MM.1S (cell line): ENCODE measurements around the gene TXLNG.

ENCODE experiments used
- EZH2 ChIP-seq: fragments of 300-600 bp; sonication (generic); optimal IDR thresholded peaks from 2 replicates; pipeline ENCODE3; 2017; ENCODE audit warnings: low read depth, mild to moderate bottlenecking, antibody characterized with exemption, low read length, mixed read lengths
- EZH2phosphoT487 ChIP-seq: fragments of 300-600 bp; sonication (generic); IDR thresholded peaks from 2 replicates; pipeline ENCODE4 v1.6.1; 2018; ENCODE audit warnings: antibody characterized with exemption, low read length
- TF ChIP-seq, protein P1 (sequence below): fragments of 300-600 bp; sonication (generic); IDR thresholded peaks from 2 replicates; pipeline ENCODE4 v1.5.1; 2016; ENCODE audit warnings: antibody characterized with exemption, low read length, mixed read lengths

DNA sequence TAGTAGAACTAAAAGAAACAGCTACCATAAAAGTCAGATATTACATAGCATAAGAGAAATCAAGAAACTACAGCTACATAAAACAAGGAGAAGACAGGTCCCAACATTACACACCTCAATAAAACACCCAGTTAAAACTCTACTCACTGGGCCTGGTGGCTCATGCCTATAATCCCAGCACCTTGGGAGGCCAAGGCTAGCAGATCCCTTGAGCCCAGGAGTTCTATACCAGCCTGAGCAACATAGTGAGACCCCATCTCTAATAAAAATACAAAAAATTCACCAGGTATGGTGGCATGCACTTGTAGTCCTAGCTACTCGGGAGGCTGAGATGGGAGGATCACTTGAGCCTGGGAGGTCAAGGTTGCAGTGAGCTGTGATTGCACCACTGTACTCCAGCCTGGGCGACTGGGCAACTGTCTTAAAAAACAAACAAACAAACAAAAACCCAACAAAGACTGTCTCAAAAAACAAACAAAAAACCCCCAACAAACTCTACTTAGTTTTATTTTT lies 15.2 kb upstream of the TXLNG start:
- no peak for TF ChIP-seq EZH2phosphoT487
- TF ChIP-seq, protein P1, sequence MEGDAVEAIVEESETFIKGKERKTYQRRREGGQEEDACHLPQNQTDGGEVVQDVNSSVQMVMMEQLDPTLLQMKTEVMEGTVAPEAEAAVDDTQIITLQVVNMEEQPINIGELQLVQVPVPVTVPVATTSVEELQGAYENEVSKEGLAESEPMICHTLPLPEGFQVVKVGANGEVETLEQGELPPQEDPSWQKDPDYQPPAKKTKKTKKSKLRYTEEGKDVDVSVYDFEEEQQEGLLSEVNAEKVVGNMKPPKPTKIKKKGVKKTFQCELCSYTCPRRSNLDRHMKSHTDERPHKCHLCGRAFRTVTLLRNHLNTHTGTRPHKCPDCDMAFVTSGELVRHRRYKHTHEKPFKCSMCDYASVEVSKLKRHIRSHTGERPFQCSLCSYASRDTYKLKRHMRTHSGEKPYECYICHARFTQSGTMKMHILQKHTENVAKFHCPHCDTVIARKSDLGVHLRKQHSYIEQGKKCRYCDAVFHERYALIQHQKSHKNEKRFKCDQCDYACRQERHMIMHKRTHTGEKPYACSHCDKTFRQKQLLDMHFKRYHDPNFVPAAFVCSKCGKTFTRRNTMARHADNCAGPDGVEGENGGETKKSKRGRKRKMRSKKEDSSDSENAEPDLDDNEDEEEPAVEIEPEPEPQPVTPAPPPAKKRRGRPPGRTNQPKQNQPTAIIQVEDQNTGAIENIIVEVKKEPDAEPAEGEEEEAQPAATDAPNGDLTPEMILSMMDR = no peak
- no peak for TF ChIP-seq EZH2
